ENCODE results near the gene CTTNBP2NL. TPM values are rescaled to one million over a fixed set of nuclear protein-coding genes. Genes with fewer than 3 reads are reported as not detected.

Gene CTTNBP2NL, protein sequence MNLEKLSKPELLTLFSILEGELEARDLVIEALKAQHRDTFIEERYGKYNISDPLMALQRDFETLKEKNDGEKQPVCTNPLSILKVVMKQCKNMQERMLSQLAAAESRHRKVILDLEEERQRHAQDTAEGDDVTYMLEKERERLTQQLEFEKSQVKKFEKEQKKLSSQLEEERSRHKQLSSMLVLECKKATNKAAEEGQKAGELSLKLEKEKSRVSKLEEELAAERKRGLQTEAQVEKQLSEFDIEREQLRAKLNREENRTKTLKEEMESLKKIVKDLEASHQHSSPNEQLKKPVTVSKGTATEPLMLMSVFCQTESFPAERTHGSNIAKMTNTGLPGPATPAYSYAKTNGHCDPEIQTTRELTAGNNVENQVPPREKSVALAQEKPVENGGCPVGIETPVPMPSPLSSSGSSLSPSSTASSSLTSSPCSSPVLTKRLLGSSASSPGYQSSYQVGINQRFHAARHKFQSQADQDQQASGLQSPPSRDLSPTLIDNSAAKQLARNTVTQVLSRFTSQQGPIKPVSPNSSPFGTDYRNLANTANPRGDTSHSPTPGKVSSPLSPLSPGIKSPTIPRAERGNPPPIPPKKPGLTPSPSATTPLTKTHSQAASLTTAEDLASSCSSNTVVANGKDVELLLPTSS
- 12.5 TPM for total RNA-seq
- long read RNA-seq = 0 reads

DNA sequence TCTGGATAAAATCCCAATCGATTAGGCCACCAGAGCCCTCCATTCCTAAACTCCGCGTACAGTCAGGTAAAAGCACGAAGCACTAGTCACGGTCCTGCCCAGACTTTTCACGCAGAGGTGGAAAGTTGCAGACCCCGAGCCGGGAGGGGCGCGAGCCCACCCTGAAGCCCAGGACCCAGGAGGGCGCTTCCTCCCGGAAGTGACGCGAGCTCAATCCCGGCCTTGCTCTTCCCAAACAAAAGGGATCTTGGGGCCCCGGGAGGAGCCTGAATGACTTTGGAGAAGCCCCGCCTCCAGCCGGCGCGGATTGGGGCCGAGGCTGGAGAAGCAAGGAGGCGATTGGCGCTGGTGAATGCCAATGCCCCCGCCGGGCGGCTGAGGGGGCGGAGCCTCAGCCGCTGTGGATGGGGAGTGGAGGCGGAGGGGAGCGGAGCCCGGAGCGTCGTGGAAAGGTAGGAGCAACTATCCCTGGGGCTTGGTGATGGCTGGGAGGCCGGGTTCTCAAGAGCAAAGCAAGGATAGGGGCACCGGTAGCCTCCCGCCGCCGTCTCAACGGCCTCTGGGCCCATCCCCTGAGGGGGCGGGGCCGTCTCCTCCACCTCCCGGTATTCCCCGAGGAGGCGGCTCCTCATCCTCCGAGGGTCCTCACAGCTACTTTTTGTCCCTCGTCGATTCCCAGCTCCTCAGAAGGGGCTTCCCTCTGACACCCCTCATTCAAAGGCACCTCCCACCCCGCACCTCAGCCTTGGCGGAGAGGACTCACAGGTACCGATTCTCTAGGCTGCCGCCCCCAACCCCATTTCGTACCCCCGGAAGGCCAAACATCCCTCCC lies at the start of gene CTTNBP2NL:
TSS of gene CTTNBP2NL (plus strand) at position 394 of the 832 bp plus-strand sequence. CDS start 19,952 bp downstream, outside the sequence.
- intact Hi-C loops (cut with DNase I) = loop anchor here (2.0 kb wide), 1 partner anchor 223 kb away; the partner anchor contains the start of genes CAPZA1 and ST7L
- DNase-seq (ENCODE audit: missing footprints) (peak; percentile 97), ATAC-seq (peak; percentile 95)

DNA sequence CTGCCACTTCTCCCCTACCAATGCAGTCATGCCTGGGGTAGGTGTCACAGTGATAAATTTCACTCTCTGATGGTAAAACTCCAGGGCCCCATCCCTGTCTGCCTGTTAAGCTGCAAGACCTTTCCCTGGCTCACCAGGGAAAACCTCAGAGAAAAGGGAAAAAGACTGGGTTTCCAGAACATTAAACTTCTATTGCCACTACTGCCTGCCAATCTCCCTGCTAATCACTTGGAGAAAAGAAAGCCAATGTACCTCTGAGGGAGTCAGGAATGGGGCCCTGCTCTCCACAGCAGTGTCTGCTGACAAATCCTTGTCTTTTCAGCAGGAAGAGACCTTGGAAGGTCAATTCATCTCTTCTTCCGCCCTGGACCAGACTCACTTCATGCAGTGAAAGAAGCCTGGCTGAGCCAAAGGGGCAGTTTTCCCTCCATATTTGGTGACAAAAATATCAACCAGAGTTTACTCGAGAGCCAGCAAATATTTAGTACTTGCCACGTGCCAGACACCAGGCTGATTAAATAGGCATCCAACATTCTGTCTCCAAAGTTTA lies 49.1 kb upstream of the CTTNBP2NL start:
- DNase-seq (ENCODE audit: missing footprints) = no peak
- intact Hi-C loops (cut with DNase I) = no loop called here

DNA sequence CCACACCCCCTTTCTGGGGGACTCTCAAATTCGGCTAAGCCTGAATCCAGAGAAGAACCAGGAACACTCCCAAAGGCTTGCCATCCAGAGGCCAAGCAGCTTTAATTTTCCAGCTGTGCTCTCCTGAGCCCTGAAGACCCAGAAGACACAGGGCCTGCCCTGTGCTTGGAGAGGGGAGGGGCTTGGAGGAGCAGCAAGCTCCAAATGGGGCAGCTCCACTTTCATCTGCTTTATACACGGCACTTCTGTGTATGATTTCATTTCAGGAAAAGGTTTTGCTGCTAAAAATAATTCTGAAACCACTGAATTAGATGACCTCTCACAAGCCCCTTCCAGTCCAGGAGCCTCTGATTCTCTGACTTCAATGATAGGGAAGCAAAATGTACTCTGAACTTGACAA lies 39.2 kb upstream of the CTTNBP2NL start:
- intact Hi-C loops (cut with DNase I) = no loop called here

More for the DNA sequence above, 49.1 kb upstream of the CTTNBP2NL start:
- no peak for ATAC-seq

DNA sequence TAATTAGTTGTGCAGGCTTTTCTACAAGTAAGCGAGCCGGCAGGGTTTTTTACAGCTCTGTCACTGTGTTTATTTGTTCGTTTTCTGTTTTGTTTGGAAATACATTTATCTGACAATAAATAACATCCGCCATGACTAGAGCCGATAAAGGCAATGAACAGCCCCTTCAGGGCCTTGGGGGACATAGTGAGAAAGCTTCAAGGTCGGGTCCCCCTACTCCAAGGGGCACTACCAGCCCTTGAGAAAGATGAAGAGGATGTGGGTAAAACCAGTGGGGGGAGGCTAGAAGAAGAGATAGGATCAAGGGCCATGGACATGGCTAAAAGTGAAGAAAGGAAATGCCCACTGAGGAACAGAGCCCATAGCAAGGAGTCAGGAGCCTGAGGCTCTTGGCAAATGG lies 38.5 kb upstream of the CTTNBP2NL start:
- ATAC-seq = no peak
- intact Hi-C loops (cut with DNase I) = no loop called here
- no peak for DNase-seq (ENCODE audit: missing footprints)

More for the DNA sequence above, 39.2 kb upstream of the CTTNBP2NL start:
- no peak for DNase-seq (ENCODE audit: missing footprints)
- no peak for ATAC-seq

DNA sequence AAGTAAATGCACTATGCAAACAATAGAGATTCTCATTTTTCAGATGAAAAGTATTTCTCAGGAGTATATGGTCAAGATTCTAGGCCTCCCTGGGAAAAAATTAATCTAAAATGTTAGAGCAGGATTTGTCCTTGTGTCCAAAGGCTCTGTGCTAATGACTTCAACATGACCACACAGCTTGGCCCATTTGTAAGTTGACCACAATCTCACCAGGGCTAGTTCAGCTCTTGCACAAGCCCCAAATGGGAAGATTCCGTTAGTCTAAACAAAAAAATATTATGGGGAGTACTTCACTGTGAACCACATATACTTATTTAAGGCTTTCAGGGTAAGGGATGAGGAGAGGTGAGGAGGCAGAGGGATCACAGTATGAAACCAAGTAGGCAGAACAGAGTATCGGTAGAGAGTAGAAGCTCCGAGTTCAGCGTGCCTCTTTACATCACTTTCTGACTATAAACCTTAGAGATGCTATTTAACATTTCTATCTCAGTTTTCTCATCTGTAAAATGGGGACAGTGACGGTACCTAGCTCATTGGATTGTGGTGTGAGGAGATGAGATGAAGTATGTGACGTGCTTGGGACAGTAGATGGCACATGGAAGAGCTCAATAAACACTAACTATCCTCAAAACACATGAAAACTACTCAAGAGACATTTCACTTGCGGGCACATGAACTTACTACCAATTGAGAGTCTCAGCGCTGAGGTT lies 37.8 kb upstream of the CTTNBP2NL start:
- intact Hi-C loops (cut with DNase I) = no loop called here
- no peak for ATAC-seq
- no peak for DNase-seq (ENCODE audit: missing footprints)

DNA sequence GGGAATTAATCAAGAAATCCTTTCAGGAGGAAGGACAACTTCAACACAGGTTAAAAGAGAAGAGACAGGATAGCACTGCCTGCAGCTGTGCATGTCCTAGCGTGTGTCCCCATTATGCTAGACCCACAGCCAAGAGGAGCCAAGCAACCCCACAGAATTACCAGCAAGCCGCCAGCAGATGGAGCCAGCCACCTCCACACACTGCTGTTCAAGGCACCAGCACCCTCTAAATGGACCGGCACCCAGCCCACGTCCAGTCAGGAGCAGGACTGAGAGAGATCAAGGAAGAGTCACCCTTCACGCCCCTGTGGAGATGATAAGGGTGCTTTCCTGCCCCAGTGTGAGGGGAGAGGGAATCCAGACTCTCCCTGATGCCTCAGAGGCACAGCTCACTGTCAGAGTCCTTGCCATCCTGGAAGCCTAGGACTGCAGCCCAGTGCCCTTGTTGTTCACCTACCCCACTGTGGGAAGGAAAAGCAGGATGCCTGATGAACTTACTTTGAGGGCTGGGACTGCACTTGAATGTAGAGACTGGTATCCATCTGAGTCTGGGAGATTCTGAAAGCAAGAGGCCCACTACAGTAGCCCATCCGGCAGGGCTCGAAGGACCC lies 37.1 kb upstream of the CTTNBP2NL start:
- DNase-seq (ENCODE audit: missing footprints) (peak; percentile 83), ATAC-seq (peak; percentile 86)
- intact Hi-C loops (cut with DNase I) = no loop called here

DNA sequence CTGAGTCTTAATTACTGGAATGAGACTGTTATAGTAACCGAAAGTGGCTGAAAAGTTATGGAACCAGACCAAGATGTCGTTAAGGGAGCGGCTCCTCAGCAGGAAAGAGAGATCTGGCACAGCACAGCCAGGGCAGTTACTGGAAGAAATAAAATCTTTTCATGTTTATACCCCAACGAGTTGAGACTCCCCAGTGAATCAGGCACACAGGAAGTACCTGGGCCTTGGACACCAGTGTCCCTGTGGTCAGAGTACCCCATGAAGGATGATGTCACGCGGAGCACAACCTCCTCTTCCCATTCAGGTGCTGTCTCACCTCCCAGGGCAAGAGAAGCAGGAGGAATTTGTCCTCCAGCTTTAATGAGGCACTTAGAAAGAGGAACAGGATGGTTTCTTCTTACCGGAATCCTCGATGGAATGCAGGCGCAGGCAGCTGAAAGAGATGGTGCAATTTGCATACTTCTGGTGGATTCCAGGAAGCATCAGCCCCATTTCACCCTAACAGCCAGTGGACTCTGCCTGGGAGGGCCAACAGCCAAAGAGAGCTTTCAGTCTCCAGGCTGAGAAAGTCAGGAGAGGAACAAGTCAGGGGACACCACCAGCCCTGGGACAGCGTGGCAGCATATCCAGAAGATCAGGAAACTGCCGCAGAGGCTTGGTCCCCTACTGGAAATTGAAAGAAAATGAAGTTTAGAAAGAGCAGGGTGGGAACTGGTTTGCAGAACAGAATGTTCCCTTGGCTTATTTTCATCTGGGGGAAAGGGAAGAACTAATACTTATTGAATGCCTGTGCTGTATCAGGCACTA lies 35.9 kb upstream of the CTTNBP2NL start:
- DNase-seq (ENCODE audit: missing footprints) = peak; percentile 79
- ATAC-seq = peak; percentile 76
- intact Hi-C loops (cut with DNase I) = no loop called here

DNA sequence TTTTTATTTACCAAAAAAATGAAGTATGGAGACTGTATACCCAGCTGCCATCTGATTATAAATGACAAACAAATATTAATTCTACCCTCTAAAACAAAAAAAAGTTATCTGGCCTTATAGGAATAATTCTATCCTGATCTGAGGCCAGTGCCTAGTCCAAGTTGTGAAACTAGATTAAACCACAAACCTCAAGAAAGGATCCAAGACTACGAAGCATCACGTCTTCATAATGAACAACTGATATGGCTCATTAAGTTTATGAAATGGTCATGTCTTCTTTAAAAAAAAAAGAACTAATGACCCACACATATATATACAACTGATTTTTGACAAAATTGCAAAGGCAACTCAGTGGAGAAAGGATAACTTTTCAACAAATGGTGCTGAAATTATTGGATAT lies 32.4 kb upstream of the CTTNBP2NL start:
- intact Hi-C loops (cut with DNase I) = no loop called here
- ATAC-seq (no peak), DNase-seq (ENCODE audit: missing footprints) (no peak)

DNA sequence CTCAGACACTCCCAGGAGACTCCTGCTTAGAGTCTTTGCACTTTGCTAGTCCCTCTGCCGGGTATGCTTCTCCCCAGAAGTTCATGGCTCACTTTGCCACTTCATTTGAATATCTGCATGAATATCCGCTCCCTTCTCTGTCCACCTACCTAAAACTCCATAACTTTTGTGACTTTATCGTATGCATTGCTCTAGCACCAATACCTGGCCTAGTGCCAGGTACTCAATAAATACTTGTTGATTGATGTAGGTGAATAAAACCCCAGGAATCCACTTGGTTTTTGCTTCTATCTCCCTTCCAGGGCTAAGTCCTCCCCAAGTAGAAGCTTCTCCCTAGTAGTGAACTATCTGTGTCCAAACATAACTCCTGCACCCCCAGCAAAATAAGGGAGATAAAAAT lies 27.8 kb upstream of the CTTNBP2NL start:
- ATAC-seq (no peak), DNase-seq (ENCODE audit: missing footprints) (no peak)
- intact Hi-C loops (cut with DNase I) = no loop called here

DNA sequence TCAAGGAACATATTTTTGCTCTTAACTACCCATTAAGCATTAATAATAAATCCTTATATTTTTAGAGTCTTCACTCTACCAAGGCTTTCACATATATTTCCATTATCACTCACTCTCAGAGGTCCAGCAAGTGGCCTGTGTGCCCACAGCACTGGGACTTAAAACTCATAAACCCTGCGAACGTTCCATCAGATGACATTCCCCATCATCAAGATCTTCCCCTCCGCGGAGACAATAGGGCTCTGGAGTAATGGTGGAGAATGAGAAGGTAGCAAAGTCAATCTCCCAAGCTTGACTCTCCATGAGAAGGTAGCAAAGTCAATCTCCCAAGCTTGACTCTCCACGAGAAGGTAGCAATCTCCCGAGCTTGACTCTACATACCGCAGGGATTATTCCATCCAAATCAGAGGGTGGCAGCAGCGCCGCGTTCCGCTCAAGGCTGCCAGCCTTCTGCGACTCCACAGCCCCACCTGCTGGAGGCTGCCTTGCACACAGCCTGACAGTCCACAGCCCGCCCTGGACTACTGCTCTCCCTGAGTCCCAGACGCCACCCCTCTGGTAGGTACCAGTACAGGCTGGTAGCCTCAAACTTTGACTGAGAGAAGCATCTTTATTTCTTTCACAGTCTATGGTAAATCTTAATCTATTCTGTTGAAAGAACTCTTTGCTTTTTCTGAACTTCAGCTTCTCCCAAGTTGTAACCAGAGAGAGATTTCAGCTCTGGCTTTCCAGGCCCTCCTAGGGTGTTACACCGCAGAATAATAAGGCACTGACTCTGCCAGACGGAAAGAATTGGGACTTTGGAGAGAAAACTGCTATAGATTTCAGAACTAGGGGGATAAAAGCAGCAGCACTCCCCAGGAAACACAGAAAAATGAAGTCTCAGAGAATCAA lies 26.4 kb upstream of the CTTNBP2NL start:
- intact Hi-C loops (cut with DNase I) = no loop called here
- ATAC-seq = peak; percentile 99
- peak; percentile 94 for DNase-seq (ENCODE audit: missing footprints)

DNA sequence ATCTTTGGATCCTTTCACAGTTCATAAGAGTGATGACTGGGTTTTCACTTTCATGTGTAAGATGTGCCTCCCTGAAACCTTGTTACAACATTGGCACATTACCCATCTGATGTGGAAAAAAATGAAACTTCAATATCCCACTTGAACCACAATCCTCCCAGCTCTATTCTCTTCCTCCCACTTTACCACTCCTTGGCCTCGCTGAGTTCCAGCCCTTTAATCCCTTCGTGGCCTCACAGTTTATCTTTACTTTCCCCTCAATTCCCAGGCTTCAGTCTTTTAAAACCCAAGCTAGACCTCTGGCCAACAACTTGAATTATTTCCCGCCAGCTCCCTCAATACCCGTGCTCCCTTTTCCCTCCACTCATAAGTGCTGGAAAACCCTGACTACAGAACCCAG lies 25.0 kb upstream of the CTTNBP2NL start:
- DNase-seq (ENCODE audit: missing footprints) (no peak), ATAC-seq (no peak)
- intact Hi-C loops (cut with DNase I) = no loop called here

DNA sequence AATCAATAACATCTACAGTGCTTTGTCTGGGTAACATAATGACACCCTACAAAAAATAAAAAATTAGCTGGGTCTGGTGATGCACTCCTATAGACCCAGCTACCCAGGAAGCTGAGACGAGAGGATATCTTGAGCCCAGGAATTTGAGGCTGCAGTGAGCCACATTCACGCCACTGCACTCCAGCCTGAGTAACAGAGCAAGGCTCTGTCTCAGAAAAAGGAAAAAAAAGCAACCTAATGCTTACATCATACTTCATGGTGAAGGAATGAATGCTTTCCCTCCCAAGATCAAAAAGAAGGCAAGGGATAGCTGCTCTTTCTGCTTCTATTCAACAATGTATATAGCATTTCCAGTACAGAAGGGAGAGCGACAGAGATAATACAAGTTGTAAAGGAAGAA lies 24.2 kb upstream of the CTTNBP2NL start:
- no peak for ATAC-seq
- no peak for DNase-seq (ENCODE audit: missing footprints)
- intact Hi-C loops (cut with DNase I) = no loop called here

DNA sequence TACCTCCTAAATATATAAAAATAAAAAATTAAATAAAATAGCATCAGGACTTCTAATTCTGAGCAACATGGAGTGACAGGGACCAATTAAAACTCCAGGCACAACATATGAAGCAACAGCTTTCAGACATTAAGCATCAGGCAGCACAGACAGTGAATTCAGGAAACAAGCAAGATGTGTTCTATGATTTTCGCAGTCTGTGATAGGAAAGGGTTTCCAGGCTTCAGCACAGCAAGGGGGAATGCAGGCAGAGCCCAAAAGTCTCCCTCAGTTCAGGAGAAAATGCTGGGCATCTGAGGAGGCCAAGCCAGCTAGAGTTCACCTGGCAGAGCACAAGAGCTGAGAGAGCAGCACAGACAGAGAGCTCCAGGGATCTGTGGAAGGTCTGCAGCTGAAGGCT lies 22.2 kb upstream of the CTTNBP2NL start:
- intact Hi-C loops (cut with DNase I) = no loop called here
- DNase-seq (ENCODE audit: missing footprints) = no peak
- no peak for ATAC-seq

DNA sequence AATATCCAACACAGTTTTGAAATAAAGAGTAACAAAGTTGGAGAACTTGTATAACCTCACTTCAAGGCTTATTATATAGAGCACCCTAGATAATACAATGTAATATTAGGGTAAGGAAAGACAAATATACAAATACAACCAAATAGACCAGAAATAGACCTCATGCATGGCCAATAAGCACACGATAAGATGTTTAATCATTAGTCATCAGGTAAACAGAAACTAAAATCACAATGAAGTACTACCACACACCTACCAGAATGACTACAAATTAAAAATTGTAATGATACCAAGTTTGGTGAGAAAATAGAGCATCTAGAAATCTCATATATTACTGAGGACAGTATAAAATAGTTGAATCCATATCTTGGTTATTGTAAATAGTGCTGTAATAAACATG lies 20.3 kb upstream of the CTTNBP2NL start:
- ATAC-seq (no peak), DNase-seq (ENCODE audit: missing footprints) (no peak)
- intact Hi-C loops (cut with DNase I) = no loop called here

DNA sequence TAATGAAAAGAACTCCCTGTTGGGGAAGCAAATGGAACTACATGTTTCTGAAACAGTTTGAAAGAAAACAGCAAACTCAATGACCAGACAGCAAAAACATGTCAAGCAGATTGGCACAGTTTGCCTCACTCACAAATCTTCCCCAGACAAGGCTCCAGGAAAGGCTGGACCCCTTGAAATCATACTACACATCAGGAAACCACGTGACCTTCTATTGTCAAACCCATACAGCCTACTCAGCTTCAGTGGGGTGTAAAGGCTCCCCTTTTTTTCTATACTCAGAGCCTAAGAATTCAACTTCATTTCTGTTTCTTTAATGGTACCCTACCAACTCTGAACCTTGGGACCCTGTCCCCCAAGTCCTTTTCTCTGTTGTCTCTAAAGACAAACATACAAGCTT lies 15.7 kb upstream of the CTTNBP2NL start:
- no peak for DNase-seq (ENCODE audit: missing footprints)
- no peak for ATAC-seq
- intact Hi-C loops (cut with DNase I) = no loop called here

DNA sequence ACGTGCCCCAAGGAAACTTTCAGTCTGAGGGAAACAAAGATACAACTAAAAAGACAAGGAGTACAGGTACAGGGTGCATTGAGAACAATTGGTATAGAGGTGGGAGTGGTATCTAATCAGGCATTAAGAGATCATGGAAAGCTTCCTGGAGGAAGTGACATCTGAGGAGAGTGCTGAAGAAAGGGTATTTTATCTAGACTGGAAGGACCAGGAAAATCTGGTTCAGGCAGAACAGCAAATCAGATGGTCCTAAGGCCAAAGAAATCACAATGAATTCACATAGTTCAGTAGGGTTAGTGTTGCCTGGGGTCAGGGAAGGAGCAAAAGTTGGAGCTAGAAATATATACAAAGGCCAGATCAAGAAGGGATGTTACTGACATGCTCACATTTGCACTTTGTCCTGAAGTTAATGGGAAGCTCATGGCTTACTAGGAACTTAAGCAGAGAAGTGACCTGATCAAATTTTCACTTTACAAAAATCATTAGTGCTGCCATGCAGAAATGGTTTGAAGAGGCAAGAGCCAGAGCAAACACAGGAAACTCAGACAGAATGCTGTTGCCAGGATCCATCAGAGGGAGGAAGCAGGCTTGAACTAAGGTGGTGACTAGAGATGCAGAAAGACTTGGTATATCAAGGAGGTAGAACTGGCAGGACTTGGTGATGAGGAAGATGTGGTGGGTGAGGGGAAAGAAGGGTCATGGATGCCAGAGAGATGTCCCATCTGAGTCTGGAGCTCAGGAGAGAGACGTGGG lies 14.5 kb upstream of the CTTNBP2NL start:
- intact Hi-C loops (cut with DNase I) = no loop called here
- no peak for ATAC-seq
- no peak for DNase-seq (ENCODE audit: missing footprints)
